Fibroblast of lung (primary cell): Measurements from ENCODE around the gene STK36.

Experiments
- EZH2 ChIP-seq: IDR thresholded peaks from 2 replicates; pipeline ENCODE4 v1.5.1; 2012; ENCODE audit warnings: low read length, control low read depth, mild to moderate bottlenecking; ENCODE audit errors: missing control alignments
- TF ChIP-seq, protein P1 (sequence below), 2 donors: IDR thresholded peaks in 1 of 2; conservative IDR thresholded peaks in 1 of 2; 1 replicate in 1 of 2; 2 replicates in 1 of 2; pipeline ENCODE4 v1.5.1; 2011 to 2012; ENCODE audit warnings: low read length in 2 of 2, control low read depth in 1 of 2, inconsistent platforms in 1 of 2, low read depth in 1 of 2, mild to moderate bottlenecking in 1 of 2

DNA sequence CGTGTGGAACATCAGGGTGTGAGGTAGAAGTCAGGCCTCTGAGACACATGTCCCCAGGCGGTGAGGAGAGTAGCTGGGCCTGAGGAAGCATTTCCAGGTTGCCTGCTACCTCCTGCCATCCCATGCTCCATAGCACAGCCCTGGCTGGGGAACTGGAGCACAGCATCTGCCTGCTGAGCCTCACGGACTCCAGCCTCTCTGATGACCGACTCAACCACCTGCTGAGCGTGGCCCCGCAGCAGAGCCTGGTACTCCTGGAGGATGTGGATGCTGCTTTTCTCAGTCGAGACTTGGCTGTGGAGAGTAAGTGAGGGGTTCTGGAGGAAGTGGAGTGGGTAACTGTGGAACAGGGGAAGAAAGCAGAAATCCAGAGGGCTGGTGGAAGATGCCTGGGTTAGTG is 9.5 kb upstream of the STK36 start:
- TF ChIP-seq, protein P1, sequence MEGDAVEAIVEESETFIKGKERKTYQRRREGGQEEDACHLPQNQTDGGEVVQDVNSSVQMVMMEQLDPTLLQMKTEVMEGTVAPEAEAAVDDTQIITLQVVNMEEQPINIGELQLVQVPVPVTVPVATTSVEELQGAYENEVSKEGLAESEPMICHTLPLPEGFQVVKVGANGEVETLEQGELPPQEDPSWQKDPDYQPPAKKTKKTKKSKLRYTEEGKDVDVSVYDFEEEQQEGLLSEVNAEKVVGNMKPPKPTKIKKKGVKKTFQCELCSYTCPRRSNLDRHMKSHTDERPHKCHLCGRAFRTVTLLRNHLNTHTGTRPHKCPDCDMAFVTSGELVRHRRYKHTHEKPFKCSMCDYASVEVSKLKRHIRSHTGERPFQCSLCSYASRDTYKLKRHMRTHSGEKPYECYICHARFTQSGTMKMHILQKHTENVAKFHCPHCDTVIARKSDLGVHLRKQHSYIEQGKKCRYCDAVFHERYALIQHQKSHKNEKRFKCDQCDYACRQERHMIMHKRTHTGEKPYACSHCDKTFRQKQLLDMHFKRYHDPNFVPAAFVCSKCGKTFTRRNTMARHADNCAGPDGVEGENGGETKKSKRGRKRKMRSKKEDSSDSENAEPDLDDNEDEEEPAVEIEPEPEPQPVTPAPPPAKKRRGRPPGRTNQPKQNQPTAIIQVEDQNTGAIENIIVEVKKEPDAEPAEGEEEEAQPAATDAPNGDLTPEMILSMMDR (conservative IDR thresholded peaks at IDR 0.05 in 1 of 2, IDR thresholded peaks at IDR 0.05 in 1 of 2; ENCODE audit: low read depth in 1 of 2, low read length in 2 of 2) = no peak
- TF ChIP-seq EZH2 = no peak
